HL-60 (cell line): ENCODE results near the gene SOX5.
"Not testable (repeated sequence)": the region's sequence is repeated elsewhere in the genome, so short reads cannot be mapped to it uniquely, and the experiment has no call there.

Experiments used
- GABPA ChIP-seq: IDR thresholded peaks from 2 replicates; pipeline ENCODE4 v1.6.1; 2012; ENCODE audit warnings: low read depth
- POLR2AphosphoS5 ChIP-seq: IDR thresholded peaks from 2 replicates; pipeline ENCODE4 v1.6.1; 2012; ENCODE audit warnings: low read depth
- SPI1 ChIP-seq: IDR thresholded peaks from 2 replicates; pipeline ENCODE4 v1.6.1; 2012; ENCODE audit warnings: low read depth, mild to moderate bottlenecking, borderline replicate concordance
- TF ChIP-seq, protein P1 (sequence below): IDR thresholded peaks from one replicate; pipeline ENCODE4 v1.5.1; 2011; ENCODE audit warnings: low read length, control low read depth, inconsistent platforms; ENCODE audit not compliant: insufficient read depth
- TF ChIP-seq, protein P2 (sequence below): IDR thresholded peaks from 2 replicates; pipeline ENCODE4 v1.6.1; 2012; ENCODE audit warnings: low read depth; ENCODE audit not compliant: insufficient replicate concordance

DNA sequence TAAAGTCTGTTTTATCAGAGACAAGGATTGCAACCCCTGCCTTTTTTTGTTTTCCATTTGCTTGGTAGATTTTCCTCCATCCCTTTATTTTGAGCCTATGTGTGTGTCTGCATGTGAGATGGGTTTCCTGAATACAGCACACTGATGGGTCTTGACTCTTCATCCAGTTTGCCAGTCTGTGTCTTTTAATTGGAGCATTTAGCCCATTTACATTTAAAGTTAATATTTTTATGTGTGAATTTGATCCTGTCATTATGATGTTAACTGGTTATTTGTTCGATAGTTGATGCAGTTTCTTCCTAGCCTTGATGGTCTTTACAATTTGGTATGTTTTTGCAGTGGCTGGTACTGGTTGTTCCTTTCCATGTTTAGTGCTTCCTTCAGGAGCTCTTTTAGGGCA, 430.0 kb downstream of the SOX5 start:
- not testable (repeated sequence) for TF ChIP-seq POLR2AphosphoS5, SPI1, GABPA
- TF ChIP-seq, protein P1, sequence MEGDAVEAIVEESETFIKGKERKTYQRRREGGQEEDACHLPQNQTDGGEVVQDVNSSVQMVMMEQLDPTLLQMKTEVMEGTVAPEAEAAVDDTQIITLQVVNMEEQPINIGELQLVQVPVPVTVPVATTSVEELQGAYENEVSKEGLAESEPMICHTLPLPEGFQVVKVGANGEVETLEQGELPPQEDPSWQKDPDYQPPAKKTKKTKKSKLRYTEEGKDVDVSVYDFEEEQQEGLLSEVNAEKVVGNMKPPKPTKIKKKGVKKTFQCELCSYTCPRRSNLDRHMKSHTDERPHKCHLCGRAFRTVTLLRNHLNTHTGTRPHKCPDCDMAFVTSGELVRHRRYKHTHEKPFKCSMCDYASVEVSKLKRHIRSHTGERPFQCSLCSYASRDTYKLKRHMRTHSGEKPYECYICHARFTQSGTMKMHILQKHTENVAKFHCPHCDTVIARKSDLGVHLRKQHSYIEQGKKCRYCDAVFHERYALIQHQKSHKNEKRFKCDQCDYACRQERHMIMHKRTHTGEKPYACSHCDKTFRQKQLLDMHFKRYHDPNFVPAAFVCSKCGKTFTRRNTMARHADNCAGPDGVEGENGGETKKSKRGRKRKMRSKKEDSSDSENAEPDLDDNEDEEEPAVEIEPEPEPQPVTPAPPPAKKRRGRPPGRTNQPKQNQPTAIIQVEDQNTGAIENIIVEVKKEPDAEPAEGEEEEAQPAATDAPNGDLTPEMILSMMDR: not testable (repeated sequence)
- TF ChIP-seq, protein P2, sequence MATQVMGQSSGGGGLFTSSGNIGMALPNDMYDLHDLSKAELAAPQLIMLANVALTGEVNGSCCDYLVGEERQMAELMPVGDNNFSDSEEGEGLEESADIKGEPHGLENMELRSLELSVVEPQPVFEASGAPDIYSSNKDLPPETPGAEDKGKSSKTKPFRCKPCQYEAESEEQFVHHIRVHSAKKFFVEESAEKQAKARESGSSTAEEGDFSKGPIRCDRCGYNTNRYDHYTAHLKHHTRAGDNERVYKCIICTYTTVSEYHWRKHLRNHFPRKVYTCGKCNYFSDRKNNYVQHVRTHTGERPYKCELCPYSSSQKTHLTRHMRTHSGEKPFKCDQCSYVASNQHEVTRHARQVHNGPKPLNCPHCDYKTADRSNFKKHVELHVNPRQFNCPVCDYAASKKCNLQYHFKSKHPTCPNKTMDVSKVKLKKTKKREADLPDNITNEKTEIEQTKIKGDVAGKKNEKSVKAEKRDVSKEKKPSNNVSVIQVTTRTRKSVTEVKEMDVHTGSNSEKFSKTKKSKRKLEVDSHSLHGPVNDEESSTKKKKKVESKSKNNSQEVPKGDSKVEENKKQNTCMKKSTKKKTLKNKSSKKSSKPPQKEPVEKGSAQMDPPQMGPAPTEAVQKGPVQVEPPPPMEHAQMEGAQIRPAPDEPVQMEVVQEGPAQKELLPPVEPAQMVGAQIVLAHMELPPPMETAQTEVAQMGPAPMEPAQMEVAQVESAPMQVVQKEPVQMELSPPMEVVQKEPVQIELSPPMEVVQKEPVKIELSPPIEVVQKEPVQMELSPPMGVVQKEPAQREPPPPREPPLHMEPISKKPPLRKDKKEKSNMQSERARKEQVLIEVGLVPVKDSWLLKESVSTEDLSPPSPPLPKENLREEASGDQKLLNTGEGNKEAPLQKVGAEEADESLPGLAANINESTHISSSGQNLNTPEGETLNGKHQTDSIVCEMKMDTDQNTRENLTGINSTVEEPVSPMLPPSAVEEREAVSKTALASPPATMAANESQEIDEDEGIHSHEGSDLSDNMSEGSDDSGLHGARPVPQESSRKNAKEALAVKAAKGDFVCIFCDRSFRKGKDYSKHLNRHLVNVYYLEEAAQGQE: not testable (repeated sequence)
